Loucy (cell line): ENCODE measurements around the gene SNX22.

ENCODE experiments used
- H2AFZ ChIP-seq: fragments of 200-600 bp; sonication (generic); 2 replicates; pipeline ENCODE4 v1.6.0; 2016; ENCODE audit warnings: antibody characterized with exemption, mild to moderate bottlenecking, low read length, moderate library complexity
- H3F3A ChIP-seq: fragments of 200-600 bp; 2 replicates; pipeline ENCODE4 v1.6.0; 2016; ENCODE audit warnings: antibody characterized with exemption, low read depth, mild to moderate bottlenecking
- H3K27me3 ChIP-seq: fragments of 200-600 bp; sonication (generic); 2 replicates; pipeline ENCODE4 v1.6.1; 2014; ENCODE audit warnings: low read length, mild to moderate bottlenecking; ENCODE audit not compliant: insufficient read depth, poor library complexity, severe bottlenecking
- H3K36me3 ChIP-seq: fragments of 200-600 bp; sonication (generic); 2 replicates; pipeline ENCODE4 v1.6.1; 2016; ENCODE audit warnings: low read length; ENCODE audit not compliant: insufficient read depth
- H3K4me1 ChIP-seq: fragments of 200-600 bp; sonication (generic); 2 replicates; pipeline ENCODE4 v1.5.1; 2014; ENCODE audit warnings: low read length, mild to moderate bottlenecking; ENCODE audit not compliant: insufficient read depth, poor library complexity, severe bottlenecking
- H3K4me2 ChIP-seq: fragments of 200-600 bp; sonication (generic); 2 replicates; pipeline ENCODE4 v1.6.0; 2014; ENCODE audit warnings: antibody characterized with exemption, low read length, low read depth, mild to moderate bottlenecking; ENCODE audit not compliant: poor library complexity, severe bottlenecking
- H3K4me3 ChIP-seq: fragments of 200-600 bp; sonication (generic); 2 replicates; pipeline ENCODE4 v1.5.1; 2014; ENCODE audit warnings: low read length, mild to moderate bottlenecking, mixed read lengths; ENCODE audit not compliant: poor library complexity, severe bottlenecking
- H3K79me2 ChIP-seq: fragments of 200-600 bp; sonication (generic); 2 replicates; pipeline ENCODE4 v1.6.1; 2014; ENCODE audit warnings: low read length; ENCODE audit not compliant: insufficient read depth
- H3K9ac ChIP-seq: fragments of 200-600 bp; sonication (generic); 2 replicates; pipeline ENCODE4 v1.6.0; 2014; ENCODE audit warnings: mild to moderate bottlenecking, low read depth, low read length, moderate library complexity; ENCODE audit not compliant: poor library complexity, severe bottlenecking
- H3K9me2 ChIP-seq: fragments of 200-600 bp; sonication (generic); replicated peaks from 2 replicates; pipeline ENCODE4 v1.6.1; 2016; ENCODE audit warnings: low read depth, low read length, mixed read lengths
- H3K9me3 ChIP-seq: fragments of 200-600 bp; sonication (generic); 2 replicates; pipeline ENCODE4 v1.6.1; 2014; ENCODE audit warnings: mild to moderate bottlenecking, antibody characterized with exemption, low read length, low read depth; ENCODE audit not compliant: insufficient read depth
- H4K20me1 ChIP-seq: fragments of 200-600 bp; sonication (generic); 2 replicates; pipeline ENCODE4 v1.6.0; 2014; ENCODE audit warnings: antibody characterized with exemption, low read length, mild to moderate bottlenecking; ENCODE audit not compliant: insufficient read depth, poor library complexity, severe bottlenecking
- EZH2phosphoT487 ChIP-seq: fragments of 200-600 bp; IDR thresholded peaks from 2 replicates; pipeline ENCODE4 v1.6.1; 2018; ENCODE audit warnings: antibody characterized with exemption, mild to moderate bottlenecking, moderate library complexity, borderline replicate concordance
- TF ChIP-seq, protein P1 (sequence below): fragments of 200-600 bp; sonication (generic); conservative IDR thresholded peaks from 2 replicates; pipeline ENCODE4 v1.5.1; 2014; ENCODE audit warnings: mild to moderate bottlenecking, antibody characterized with exemption, low read length

Gene SNX22

DNA sequence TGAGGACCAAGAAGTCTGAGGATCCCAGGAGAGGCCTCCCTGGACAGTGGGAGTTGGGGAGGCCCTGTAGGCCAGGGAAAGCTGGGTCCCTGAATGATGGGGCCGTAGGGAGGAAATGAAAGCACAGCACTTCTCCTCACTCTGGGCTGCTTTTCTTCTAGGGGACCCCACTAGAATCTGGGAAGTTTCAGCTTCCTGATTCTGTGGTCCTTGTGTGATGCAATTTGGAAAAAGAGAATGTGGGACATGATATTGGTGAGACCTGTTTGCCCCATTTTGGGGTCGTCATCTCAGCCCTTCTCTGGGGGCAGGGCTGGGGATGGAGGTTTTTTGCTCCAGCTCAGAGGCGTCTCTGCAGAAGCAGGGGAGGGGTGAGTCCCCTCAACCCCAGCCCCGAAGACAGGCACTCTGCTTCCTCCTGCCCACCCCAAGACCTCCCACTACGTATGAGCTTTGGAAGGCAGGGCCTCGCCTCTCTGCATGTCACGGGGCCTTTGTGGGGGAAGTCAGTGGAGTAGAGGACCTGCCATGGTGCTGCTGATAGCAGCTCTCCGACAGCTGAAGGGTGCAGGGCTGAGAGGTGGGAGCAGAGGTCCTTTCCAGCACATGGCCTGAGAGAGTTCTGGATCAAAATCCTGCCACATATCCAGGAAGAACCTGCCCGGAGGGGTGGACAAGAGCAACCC is 1.5 kb upstream of the SNX22 start:
- Histone ChIP-seq H3K4me3 (no peak overlapping the region), H3K9me2 (no peaks in the 10 kb centered on the region), H3K36me3 (peaks cover 6% of the 10 kb centered on the region; the same call in 1 of the 2 replicates), H2AFZ (peak overlapping the region; percentile 75), H4K20me1 (no peaks in the 10 kb centered on the region), H3K79me2 (no peaks in the 10 kb centered on the region), H3K4me1 (peaks cover 15% of the 10 kb centered on the region), H3K9me3 (no peaks in the 10 kb centered on the region), H3K9ac (peak overlapping the region; percentile 9), H3K27me3 (no peaks in the 10 kb centered on the region), H3F3A (peaks cover 2% of the 10 kb centered on the region; the same call in 1 of the 2 replicates), H3K4me2 (peak overlapping the region; percentile 9)
- TF ChIP-seq, protein P1, sequence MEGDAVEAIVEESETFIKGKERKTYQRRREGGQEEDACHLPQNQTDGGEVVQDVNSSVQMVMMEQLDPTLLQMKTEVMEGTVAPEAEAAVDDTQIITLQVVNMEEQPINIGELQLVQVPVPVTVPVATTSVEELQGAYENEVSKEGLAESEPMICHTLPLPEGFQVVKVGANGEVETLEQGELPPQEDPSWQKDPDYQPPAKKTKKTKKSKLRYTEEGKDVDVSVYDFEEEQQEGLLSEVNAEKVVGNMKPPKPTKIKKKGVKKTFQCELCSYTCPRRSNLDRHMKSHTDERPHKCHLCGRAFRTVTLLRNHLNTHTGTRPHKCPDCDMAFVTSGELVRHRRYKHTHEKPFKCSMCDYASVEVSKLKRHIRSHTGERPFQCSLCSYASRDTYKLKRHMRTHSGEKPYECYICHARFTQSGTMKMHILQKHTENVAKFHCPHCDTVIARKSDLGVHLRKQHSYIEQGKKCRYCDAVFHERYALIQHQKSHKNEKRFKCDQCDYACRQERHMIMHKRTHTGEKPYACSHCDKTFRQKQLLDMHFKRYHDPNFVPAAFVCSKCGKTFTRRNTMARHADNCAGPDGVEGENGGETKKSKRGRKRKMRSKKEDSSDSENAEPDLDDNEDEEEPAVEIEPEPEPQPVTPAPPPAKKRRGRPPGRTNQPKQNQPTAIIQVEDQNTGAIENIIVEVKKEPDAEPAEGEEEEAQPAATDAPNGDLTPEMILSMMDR = no peak
- TF ChIP-seq EZH2phosphoT487 = no peak

DNA sequence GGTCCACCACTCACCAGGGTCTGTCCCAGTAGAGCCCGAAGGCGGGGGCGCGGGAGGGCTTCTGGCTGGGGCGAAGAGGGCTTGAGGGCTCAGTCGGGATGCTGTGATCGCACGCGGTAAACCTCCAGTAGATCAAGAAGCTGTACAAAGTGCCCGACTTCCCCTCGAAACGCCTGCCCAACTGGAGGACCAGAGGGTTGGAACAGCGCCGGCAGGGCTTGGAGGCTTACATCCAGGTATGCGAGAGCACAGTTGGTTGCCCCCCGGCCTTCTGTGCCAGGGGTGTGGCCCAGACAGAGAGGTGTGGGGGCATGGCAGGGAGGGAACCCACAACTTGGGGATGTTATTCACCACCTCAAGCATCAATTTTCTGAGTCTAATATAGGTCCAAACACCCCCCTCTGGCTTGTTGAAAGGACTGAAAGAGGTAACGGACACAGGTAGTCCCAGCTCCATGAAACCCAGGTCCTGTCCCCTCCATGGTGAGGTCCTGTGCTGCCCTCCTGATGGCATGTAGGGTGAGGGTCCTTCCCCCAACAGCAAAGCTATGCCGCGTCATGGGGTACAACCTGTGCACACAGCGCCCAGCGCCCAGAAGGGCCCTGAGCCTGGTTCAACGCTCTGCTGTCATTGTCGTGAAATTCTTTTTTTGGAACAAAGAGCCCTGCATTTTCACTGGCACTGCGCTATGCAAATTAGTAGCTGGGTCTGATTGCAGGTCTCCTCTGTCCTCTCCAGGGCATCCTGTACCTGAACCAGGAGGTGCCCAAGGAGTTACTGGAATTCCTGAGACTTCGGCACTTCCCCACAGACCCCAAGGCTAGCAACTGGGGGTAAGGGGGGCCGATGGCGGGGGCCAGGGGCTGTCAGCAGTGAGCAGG is 1.2 kb downstream of the SNX22 start:
- no peak overlapping the region for H3K4me3 ChIP-seq
- H2AFZ ChIP-seq = no peak overlapping the region
- no peaks in the 10 kb centered on the region for H3K79me2 ChIP-seq
- no peaks in the 10 kb centered on the region for H3K27me3 ChIP-seq
- H3K9ac ChIP-seq = no peak overlapping the region
- H3K4me2 ChIP-seq = peak overlapping the region; percentile 44
- peaks cover 15% of the 10 kb centered on the region for H3K4me1 ChIP-seq
- H3K9me3 ChIP-seq = no peaks in the 10 kb centered on the region
- peaks cover 2% of the 10 kb centered on the region; the same call in 1 of the 2 replicates for H3F3A ChIP-seq
- peaks cover 30% of the 10 kb centered on the region; the same call in 1 of the 2 replicates for H3K36me3 ChIP-seq
- H3K9me2 ChIP-seq = no peaks in the 10 kb centered on the region
- TF ChIP-seq EZH2phosphoT487 = no peak
- TF ChIP-seq, protein P1 = no peak
- peaks cover 4% of the 10 kb centered on the region for H4K20me1 ChIP-seq

DNA sequence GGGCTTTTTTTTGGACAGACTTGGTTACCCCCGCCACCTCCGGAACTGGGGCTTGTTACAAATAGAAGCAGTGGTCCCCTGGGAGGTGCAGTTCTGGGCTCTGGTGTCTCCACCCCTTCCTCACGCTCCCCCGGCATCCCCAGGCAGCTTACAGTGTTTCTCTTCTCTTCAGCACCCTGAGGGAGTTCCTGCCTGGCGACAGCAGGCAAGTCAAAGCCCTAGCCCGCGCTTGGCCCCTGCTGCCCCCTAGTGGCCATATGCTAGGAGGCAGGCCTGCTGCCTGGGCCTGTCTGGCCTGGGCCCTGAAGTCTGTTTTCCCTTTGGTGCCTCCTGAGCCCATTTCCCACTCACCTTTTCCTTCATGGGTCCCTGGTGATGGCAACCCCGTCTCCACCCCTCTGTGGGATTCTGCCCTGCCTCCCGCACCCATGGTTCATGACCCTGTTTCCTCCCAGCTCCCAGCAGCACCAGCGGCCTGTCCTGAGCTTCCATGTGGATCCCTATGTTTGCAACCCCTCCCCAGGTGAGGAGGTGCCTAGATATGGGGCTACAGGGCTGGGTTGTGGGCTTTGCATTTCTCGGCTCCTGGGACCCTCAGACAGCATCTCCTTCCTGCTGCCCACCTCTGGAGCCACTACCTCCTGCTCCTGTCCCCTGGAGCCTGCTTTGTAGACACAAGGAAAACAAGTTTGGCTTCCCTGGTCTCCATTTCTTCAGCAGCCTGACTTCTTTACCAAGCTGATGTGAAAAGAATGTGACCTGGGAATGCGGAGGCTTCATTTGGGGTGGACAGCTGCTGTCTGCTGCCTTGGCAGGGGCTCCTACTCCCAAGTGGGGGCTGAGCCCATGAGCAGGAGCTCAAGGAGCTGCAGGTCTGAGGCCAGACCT is 2.2 kb downstream of the SNX22 start:
- no peak for TF ChIP-seq EZH2phosphoT487
- TF ChIP-seq, protein P1 = peak; percentile 97
- peaks cover 39% of the 10 kb centered on the region; the same call in 1 of the 2 replicates for H3K36me3 ChIP-seq

More for the DNA sequence above, 2.2 kb downstream of the SNX22 start:
- H3F3A ChIP-seq = peaks cover 2% of the 10 kb centered on the region; the same call in 1 of the 2 replicates
- peaks cover 18% of the 10 kb centered on the region for H3K4me1 ChIP-seq
- H3K4me2 ChIP-seq = peak overlapping the region; percentile 44
- no peaks in the 10 kb centered on the region for H3K9me3 ChIP-seq
- peaks cover 13% of the 10 kb centered on the region for H4K20me1 ChIP-seq
- H3K27me3 ChIP-seq = no peaks in the 10 kb centered on the region
- H3K9me2 ChIP-seq = no peaks in the 10 kb centered on the region
- H2AFZ ChIP-seq = no peak overlapping the region
- H3K79me2 ChIP-seq = peaks cover 8% of the 10 kb centered on the region; the same call in 1 of the 2 replicates
- no peak overlapping the region for H3K9ac ChIP-seq
- H3K4me3 ChIP-seq = no peak overlapping the region
